GM18868 (cell line): ENCODE measurements around the gene STIM2.
A peak's percentile ranks its signal among the peaks of the same experiment; 100 is the strongest.

Experiments used
- ATAC-seq: cut with Tn5 transposase; IDR thresholded peaks from one replicate; pipeline ENCODE4 v1.9.1; 2021; ENCODE audit warnings: mild to moderate bottlenecking, moderate library complexity; ENCODE audit not compliant: unreplicated experiment

STIM2 gene

GRCh38 chr4:26896636-26897035 is 36.0 kb downstream of the STIM2 start:
- no peak for ATAC-seq

GRCh38 chr4:26899991-26900390 is 39.4 kb downstream of the STIM2 start:
- no peak for ATAC-seq

GRCh38 chr4:26900765-26901164 is 40.1 kb downstream of the STIM2 start:
- no peak for ATAC-seq

- ATAC-seq = no peak
Observed at GRCh38 chr4:26905172-26905571, 44.5 kb downstream of the STIM2 start.

- ATAC-seq = no peak
Observed at GRCh38 chr4:26907731-26908599, 47.3 kb downstream of the STIM2 start.

- no peak for ATAC-seq
Observed at GRCh38 chr4:26909369-26909768, 48.7 kb downstream of the STIM2 start.

GRCh38 chr4:26911254-26911653 is 50.6 kb downstream of the STIM2 start:
- no peak for ATAC-seq

- no peak for ATAC-seq
Observed at GRCh38 chr4:26912069-26912468, 51.4 kb downstream of the STIM2 start.

GRCh38 chr4:26912810-26913209 is 52.2 kb downstream of the STIM2 start:
- peak; percentile 34 for ATAC-seq

- ATAC-seq = peak; percentile 72
Observed at GRCh38 chr4:26916195-26916594, 55.6 kb downstream of the STIM2 start.

GRCh38 chr4:26930964-26931363 is 70.3 kb downstream of the STIM2 start:
- ATAC-seq = no peak

GRCh38 chr4:26931451-26931850 is 70.8 kb downstream of the STIM2 start:
- ATAC-seq = no peak

GRCh38 chr4:26931966-26932365 is 71.3 kb downstream of the STIM2 start:
- ATAC-seq = no peak

GRCh38 chr4:26935397-26935796 is 74.8 kb downstream of the STIM2 start:
- ATAC-seq = no peak

- no peak for ATAC-seq
Observed at GRCh38 chr4:26936284-26937065, 75.8 kb downstream of the STIM2 start.

- peak; percentile 89 for ATAC-seq
Observed at GRCh38 chr4:26937139-26937538, 76.5 kb downstream of the STIM2 start.

GRCh38 chr4:26937567-26937966 is 76.9 kb downstream of the STIM2 start:
- ATAC-seq = no peak

- ATAC-seq = no peak
Observed at GRCh38 chr4:26938516-26938915, 77.9 kb downstream of the STIM2 start.

GRCh38 chr4:26941951-26942350 is 81.3 kb downstream of the STIM2 start:
- no peak for ATAC-seq

- no peak for ATAC-seq
Observed at GRCh38 chr4:26942871-26943270, 82.2 kb downstream of the STIM2 start.

- ATAC-seq = no peak
Observed at GRCh38 chr4:26943391-26943790, 82.8 kb downstream of the STIM2 start.

GRCh38 chr4:26945794-26946193 is 85.2 kb downstream of the STIM2 start:
- no peak for ATAC-seq
